Fibroblast of skin of left biceps (primary cell): ENCODE results near the gene DAPK1.

Experiments used
- DNase-seq, 2 experiments: peaks; one replicate each; pipeline ENCODE4 v3.0.0-alpha.2; 2013; ENCODE audit warnings: low read depth in 2 of 2

The DAPK1 gene

GRCh38 chr9:87593359-87593980, 95.8 kb downstream of the DAPK1 start:
- no peak for DNase-seq

- DNase-seq, result no peak
Measured at GRCh38 chr9:87594194-87594593, 96.5 kb downstream of the DAPK1 start.

GRCh38 chr9:87594662-87595061, 97.0 kb downstream of the DAPK1 start:
- no peak for DNase-seq

- DNase-seq, result no peak
Measured at GRCh38 chr9:87595610-87596009, 97.9 kb downstream of the DAPK1 start.

GRCh38 chr9:87596862-87597261, 99.2 kb downstream of the DAPK1 start:
- DNase-seq, result no peak

GRCh38 chr9:87597710-87598443, 100.2 kb downstream of the DAPK1 start:
- no peak for DNase-seq

GRCh38 chr9:87599901-87600610, 102.4 kb downstream of the DAPK1 start:
- peak; percentile 49 to 53 for DNase-seq

GRCh38 chr9:87601176-87601575, 103.5 kb downstream of the DAPK1 start:
- DNase-seq, result no peak

- DNase-seq, result no peak
Measured at GRCh38 chr9:87601595-87601994, 103.9 kb downstream of the DAPK1 start.

GRCh38 chr9:87602933-87603643, 105.4 kb downstream of the DAPK1 start:
- DNase-seq, result no peak

GRCh38 chr9:87603854-87604490, 106.3 kb downstream of the DAPK1 start:
- no peak for DNase-seq

- DNase-seq, result no peak
Measured at GRCh38 chr9:87604886-87605588, 107.4 kb downstream of the DAPK1 start.

- DNase-seq, result no peak
Measured at GRCh38 chr9:87605676-87606075, 108.0 kb downstream of the DAPK1 start.

GRCh38 chr9:87606841-87607521, 109.3 kb downstream of the DAPK1 start:
- no peak for DNase-seq

GRCh38 chr9:87607859-87608258, 110.2 kb downstream of the DAPK1 start:
- no peak for DNase-seq

- DNase-seq, result no peak
Measured at GRCh38 chr9:87609002-87609401, 111.3 kb downstream of the DAPK1 start.

- no peak for DNase-seq
Measured at GRCh38 chr9:87609486-87609885, 111.8 kb downstream of the DAPK1 start.

- DNase-seq, result no peak
Measured at GRCh38 chr9:87610200-87611155, 112.8 kb downstream of the DAPK1 start.

- no peak for DNase-seq
Measured at GRCh38 chr9:87611776-87612175, 114.1 kb downstream of the DAPK1 start.
